ENCODE data around the gene MYPOP.

DNA sequence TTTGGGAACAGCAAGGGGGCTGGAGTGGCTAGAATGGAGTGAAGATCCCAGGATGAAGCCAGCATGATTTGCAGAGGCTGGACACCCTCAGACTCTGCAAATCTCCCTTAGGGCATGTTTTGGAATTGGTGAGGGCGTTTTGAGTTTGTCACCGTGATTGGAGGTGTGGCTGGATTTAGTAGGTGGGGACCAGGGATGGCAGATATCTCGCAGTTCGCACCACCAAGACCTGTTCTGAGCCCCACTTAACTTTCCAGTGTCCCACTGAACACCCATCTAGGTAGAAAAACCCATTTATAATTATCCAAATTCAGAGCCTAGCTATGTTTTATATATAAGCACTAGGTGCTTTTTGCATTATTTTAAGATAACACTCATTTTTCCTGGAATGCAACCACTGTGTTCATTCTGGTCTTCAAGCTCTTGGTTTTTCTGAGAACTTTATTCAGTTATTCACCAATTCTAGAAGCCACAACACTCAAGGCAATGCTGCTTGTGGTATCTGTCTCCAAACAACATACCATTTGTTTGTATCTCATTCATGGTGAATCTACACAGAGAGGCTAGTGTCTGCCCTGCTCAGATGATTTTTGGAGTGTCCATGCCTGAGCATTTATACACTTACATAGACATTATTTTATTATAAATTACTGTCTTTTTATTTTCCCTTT is 15.1 kb upstream of the MYPOP start:
- TF ChIP-seq ZFP30 (CRISPR knock-in tag; IDR thresholded peaks at IDR 0.05), result no peak
- no peak for TF ChIP-seq RARB (CRISPR knock-in tag; IDR thresholded peaks at IDR 0.05)
- TF ChIP-seq ZC3H10 (CRISPR knock-in tag; IDR thresholded peaks at IDR 0.05), result no peak
- TF ChIP-seq TOX (CRISPR knock-in tag; IDR thresholded peaks at IDR 0.05; ENCODE audit: borderline replicate concordance), result no peak
